Measurements from ENCODE around the gene UBE2L3. TPM values are rescaled to one million over a fixed set of nuclear protein-coding genes. Genes with fewer than 3 reads are reported as not detected.

The UBE2L3 gene
- total and polyA plus RNA-seq, 2 of the 13 experiments (the other 11 are each of a cell fraction or from before 2014, with no cell fraction given): 30.2 to 58.1 TPM

DNA sequence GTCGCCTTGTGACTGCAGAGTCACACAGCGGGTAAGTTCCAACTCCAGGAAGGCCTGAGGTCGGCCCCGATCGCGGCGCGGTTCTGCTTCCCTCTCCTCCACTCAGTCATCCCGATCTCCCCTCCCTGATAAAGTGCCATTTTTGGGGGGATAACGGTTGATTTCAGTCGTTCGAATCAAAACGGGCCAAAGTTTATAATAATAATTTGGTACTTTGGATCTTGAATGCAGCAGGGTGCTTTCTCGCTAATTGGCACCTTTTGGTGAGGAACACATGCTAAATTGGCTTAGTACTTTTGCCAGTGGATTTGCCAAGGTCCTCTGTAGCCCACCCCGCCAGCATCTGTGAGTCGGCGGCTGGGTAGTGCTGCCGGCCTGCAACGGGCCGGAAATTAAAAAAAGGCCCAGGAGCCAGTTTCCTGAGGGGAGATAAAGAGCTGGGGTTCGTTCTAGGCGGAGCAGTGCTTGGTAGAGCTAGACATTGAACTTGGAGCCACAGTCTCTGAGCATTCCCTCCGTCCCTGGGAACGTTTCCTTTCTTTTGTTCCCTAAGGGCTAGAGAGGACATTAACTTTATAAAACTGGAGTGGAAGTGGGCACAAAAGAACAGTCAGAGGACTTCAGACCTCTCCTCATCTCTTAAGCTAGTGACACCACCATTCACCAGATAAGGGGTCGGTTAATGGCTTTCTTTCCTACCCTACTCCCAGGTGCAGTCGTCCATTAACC lies 997 bp downstream of the UBE2L3 start (continued):
- TF ChIP-seq, protein P1, sequence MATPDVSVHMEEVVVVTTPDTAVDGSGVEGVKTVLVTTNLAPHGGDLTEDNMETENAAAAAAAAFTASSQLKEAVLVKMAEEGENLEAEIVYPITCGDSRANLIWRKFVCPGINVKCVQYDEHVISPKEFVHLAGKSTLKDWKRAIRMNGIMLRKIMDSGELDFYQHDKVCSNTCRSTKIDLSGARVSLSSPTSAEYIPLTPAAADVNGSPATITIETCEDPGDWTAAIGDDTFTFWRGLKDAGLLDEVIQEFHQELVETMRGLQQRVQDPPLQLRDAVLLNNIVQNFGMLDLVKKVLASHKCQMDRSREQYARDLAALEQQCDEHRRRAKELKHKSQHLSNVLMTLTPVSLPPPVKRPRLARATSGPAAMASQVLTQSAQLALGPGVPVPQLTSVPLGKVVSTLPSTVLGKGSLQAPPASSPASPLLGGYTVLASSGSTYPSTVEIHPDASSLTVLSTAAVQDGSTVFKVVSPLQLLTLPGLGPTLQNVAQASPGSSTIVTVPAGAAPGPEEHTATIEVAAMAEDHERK (CRISPR knock-in tag; IDR thresholded peaks at IDR 0.05; ENCODE audit: low read depth): no peak
- TF ChIP-seq SCMH1 (CRISPR knock-in tag; IDR thresholded peaks at IDR 0.05; ENCODE audit: borderline replicate concordance) (no peak), GABPA (IDR thresholded peaks at IDR 0.05; ENCODE audit: low read depth, low read length) (peak; percentile 19; the same call in 1 of the 2 replicates), GABPA (CRISPR knock-in tag; IDR thresholded peaks at IDR 0.05; ENCODE audit: low read depth) (peak; percentile 78), MIER3 (CRISPR knock-in tag; IDR thresholded peaks at IDR 0.05; ENCODE audit: borderline replicate concordance) (no peak), BHLHE40 (IDR thresholded peaks at IDR 0.05; ENCODE audit: low read length) (no peak), MED13 (CRISPR knock-in tag; IDR thresholded peaks at IDR 0.05) (no peak), SUZ12 (IDR thresholded peaks at IDR 0.05; ENCODE audit: low read depth, low read length) (no peak), POLR2G (IDR thresholded peaks at IDR 0.05; ENCODE audit: low read depth, low read length) (peak; percentile 53; the same call in 1 of the 2 replicates), ZFP36L1 (CRISPR knock-in tag; IDR thresholded peaks at IDR 0.05) (no peak), RBM39 (IDR thresholded peaks at IDR 0.05; ENCODE audit: low read depth, low read length, poor library complexity, severe bottlenecking) (no peak), ATM (IDR thresholded peaks at IDR 0.05; ENCODE audit: borderline replicate concordance) (no peak), HDAC1 (CRISPR knock-in tag; IDR thresholded peaks at IDR 0.05) (no peak), HMG20B (CRISPR knock-in tag; conservative IDR thresholded peaks at IDR 0.05) (no peak), MEF2D (CRISPR knock-in tag; IDR thresholded peaks at IDR 0.05) (0 out of 2 replicates have a peak, but pooled peaks have one; percentile 29), TEAD3 (CRISPR knock-in tag; optimal IDR thresholded peaks at IDR 0.05; ENCODE audit: borderline replicate concordance) (peak; percentile 11), ZBTB7B (CRISPR knock-in tag; IDR thresholded peaks at IDR 0.05) (no peak), PPARG (CRISPR knock-in tag; conservative IDR thresholded peaks at IDR 0.05) (no peak), STAG1 (CRISPR knock-in tag; IDR thresholded peaks at IDR 0.05) (no peak), ZNF468 (CRISPR knock-in tag; IDR thresholded peaks at IDR 0.05) (no peak), NFYB (CRISPR knock-in tag; IDR thresholded peaks at IDR 0.05) (no peak), ZNF550 (CRISPR knock-in tag; IDR thresholded peaks at IDR 0.05; ENCODE audit: borderline replicate concordance) (no peak), SIN3A (IDR thresholded peaks at IDR 0.05; ENCODE audit: borderline replicate concordance, low read depth, low read length) (no peak), ZNF256 (CRISPR knock-in tag; conservative IDR thresholded peaks at IDR 0.05) (no peak), ZNF337 (CRISPR knock-in tag; IDR thresholded peaks at IDR 0.05; ENCODE audit: borderline replicate concordance, low read depth) (no peak), SKI (IDR thresholded peaks at IDR 0.05; ENCODE audit: partially characterized antibody) (peak; percentile 24)
- TF ChIP-seq, protein P2, sequence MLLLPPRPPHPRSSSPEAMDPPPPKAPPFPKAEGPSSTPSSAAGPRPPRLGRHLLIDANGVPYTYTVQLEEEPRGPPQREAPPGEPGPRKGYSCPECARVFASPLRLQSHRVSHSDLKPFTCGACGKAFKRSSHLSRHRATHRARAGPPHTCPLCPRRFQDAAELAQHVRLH (CRISPR knock-in tag; IDR thresholded peaks at IDR 0.05; ENCODE audit: borderline replicate concordance, low read depth): no peak
- TF ChIP-seq, protein P3, sequence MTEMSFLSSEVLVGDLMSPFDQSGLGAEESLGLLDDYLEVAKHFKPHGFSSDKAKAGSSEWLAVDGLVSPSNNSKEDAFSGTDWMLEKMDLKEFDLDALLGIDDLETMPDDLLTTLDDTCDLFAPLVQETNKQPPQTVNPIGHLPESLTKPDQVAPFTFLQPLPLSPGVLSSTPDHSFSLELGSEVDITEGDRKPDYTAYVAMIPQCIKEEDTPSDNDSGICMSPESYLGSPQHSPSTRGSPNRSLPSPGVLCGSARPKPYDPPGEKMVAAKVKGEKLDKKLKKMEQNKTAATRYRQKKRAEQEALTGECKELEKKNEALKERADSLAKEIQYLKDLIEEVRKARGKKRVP (CRISPR knock-in tag; IDR thresholded peaks at IDR 0.05): no peak
- TF ChIP-seq, protein P4, sequence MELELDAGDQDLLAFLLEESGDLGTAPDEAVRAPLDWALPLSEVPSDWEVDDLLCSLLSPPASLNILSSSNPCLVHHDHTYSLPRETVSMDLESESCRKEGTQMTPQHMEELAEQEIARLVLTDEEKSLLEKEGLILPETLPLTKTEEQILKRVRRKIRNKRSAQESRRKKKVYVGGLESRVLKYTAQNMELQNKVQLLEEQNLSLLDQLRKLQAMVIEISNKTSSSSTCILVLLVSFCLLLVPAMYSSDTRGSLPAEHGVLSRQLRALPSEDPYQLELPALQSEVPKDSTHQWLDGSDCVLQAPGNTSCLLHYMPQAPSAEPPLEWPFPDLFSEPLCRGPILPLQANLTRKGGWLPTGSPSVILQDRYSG (CRISPR knock-in tag; IDR thresholded peaks at IDR 0.05): no peak
